Pancreas (tissue), 10 donors: Measurements from ENCODE around the gene CRACR2A. TPM values are rescaled to one million over a fixed set of nuclear protein-coding genes. Genes with fewer than 3 reads are reported as not detected.

Experiments used
- ATAC-seq, 4 donors: fragments of 200-7000 bp; cut with Tn5 transposase; one replicate each; pipeline versions ENCODE4 v1.8.0 to v1.9.1; 2020; ENCODE audit warnings: mild to moderate bottlenecking in 4 of 4, moderate library complexity in 4 of 4
- DNase-seq, 6 donors: peaks; one replicate each; pipeline ENCODE4 v3.0.0-alpha.2; 2020
- FAIRE-seq: peaks from 2 replicates; lab custom pipeline; 2012; peaks lifted over from hg19 to GRCh38; lab: Jason Lieb, UNC
- H3K27ac ChIP-seq, 4 donors: fragments of 200-600 bp; sonication (generic); 1 replicate in 3 of 4; 2 replicates in 1 of 4; pipeline versions ENCODE4 v1.5.0 to v1.8.0; 2020
- H3K27me3 ChIP-seq, 4 donors: fragments of 200-600 bp; one replicate each; pipeline ENCODE4 v1.8.0; 2021
- H3K36me3 ChIP-seq, 3 donors: fragments of 200-600 bp; sonication (generic) in 1 of 3; one replicate each; pipeline versions ENCODE4 v1.5.0 to v1.8.0; 2020 to 2021
- H3K4me1 ChIP-seq, 3 donors: fragments of 200-600 bp; one replicate each; pipeline ENCODE4 v1.8.0; 2021
- H3K4me3 ChIP-seq, 4 donors: fragments of 200-600 bp; sonication (generic) in 2 of 4; one replicate each; pipeline versions ENCODE4 v1.5.0 to v1.8.0; 2020 to 2021
- H3K9me3 ChIP-seq, 4 donors: fragments of 200-600 bp; one replicate each; pipeline ENCODE4 v1.8.0; 2021
- WGBS, 2 donors: extraction: QIAGEN DNeasy Blood & Tissue Kit; methylation state at CpG; one replicate each; pipeline ENCODE4 v1.1.7; 2013; 5-methylcytosine and 5-hydroxymethylcytosine counted together
- intact Hi-C, 3 donors: fragments of 100-400 bp; cut with DNase I; formaldehyde crosslinking; loops; one replicate each; pipeline versions ENCODE4 v1.11.1 to v1.14.2; 2022
- polyA plus RNA-seq, 2 donors: library from polyadenylated mRNA; stranded (reverse); fragments of 200-250 nt; gene quantifications; one replicate each; pipeline ENCODE4 v1.2.3, GENCODE V29; 2013
- total RNA-seq, 6 donors: library from RNA; stranded (reverse); fragmentation: NEBNext Ultra II Directional in 4 of 6; extraction: Animal tissue kit (Norgen Biotek cat#: 25700) in 4 of 6; gene quantifications; one replicate each; pipeline versions ENCODE4 v1.2.1 to v1.2.4, GENCODE V29; 2021 to 2023
- TF ChIP-seq, protein P1 (sequence below), 4 donors: fragments of 200-600 bp; sonication (generic) in 3 of 4; IDR thresholded peaks; one replicate each; pipeline versions ENCODE4 v1.5.0 to v1.8.0; 2021; ENCODE audit warnings: antibody characterized with exemption in 4 of 4
- donor health status: healthy with polysubstance abuse.
- donor health status: DM: no; HTN: no; CAD: no; lungs with moderate emphysema.
- donor health status: DM: no; HTN: no; CAD: no.
- donor health status: control.
- donor health status: control.
- donor health status: Bipolar disorder and iron deficiency.
- donor health status: DM: yes; HTN: yes; CAD: no.
- donor health status: DM: no; HTN: no; CAD: no.
- donor health status: DM: no; HTN: no; CAD: no.
- donor health status: DM: yes; HTN: yes; CAD: no.

The CRACR2A gene
- total and polyA plus RNA-seq, 8 donors, result 1.5 to 10.3 (median 7.3) TPM

DNA sequence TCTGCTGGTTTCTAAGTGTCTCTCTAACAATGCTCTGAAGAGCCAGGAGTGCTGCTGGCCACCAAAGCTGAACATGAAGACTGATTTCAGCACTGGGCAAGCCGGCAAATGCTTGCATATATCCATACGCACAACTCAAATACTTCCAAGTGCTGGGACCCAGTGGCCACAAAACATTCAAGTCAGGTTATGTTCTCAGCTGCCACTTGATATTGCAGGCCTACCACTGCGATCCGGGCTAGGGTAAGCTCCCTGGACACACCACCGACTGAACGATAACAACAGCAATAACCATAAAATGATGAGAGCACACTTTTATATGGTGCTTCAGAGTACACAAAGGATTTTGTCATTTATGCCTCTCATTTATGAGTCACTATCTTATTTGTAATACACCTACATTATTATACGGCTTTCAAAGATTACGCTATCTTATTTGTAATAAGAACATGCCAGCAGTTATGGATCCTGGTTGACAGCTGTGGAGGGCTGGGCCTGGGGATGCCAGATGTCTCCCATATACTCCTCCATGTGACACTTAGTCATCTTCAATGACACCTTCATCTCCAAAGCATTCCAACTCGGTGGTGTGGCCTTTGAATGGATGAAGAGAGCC is 35.5 kb downstream of the CRACR2A start:
- ATAC-seq (no peak), FAIRE-seq (no peak), DNase-seq (no peak)
- Histone ChIP-seq H3K4me3 (no peak overlapping the region), H3K27ac (no peak overlapping the region), H3K4me1 (no peaks in the 10 kb centered on the region), H3K36me3 (no peaks in the 10 kb centered on the region), H3K27me3 (no peaks in the 10 kb centered on the region), H3K9me3 (no peaks in the 10 kb centered on the region)
- intact Hi-C loops, result no loop called here
- TF ChIP-seq, protein P1, sequence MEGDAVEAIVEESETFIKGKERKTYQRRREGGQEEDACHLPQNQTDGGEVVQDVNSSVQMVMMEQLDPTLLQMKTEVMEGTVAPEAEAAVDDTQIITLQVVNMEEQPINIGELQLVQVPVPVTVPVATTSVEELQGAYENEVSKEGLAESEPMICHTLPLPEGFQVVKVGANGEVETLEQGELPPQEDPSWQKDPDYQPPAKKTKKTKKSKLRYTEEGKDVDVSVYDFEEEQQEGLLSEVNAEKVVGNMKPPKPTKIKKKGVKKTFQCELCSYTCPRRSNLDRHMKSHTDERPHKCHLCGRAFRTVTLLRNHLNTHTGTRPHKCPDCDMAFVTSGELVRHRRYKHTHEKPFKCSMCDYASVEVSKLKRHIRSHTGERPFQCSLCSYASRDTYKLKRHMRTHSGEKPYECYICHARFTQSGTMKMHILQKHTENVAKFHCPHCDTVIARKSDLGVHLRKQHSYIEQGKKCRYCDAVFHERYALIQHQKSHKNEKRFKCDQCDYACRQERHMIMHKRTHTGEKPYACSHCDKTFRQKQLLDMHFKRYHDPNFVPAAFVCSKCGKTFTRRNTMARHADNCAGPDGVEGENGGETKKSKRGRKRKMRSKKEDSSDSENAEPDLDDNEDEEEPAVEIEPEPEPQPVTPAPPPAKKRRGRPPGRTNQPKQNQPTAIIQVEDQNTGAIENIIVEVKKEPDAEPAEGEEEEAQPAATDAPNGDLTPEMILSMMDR (IDR thresholded peaks at IDR 0.05), result no peak
- 90 to 92% methylated on average over 9 of the region's 9 CpGs for WGBS, 2 donors

DNA sequence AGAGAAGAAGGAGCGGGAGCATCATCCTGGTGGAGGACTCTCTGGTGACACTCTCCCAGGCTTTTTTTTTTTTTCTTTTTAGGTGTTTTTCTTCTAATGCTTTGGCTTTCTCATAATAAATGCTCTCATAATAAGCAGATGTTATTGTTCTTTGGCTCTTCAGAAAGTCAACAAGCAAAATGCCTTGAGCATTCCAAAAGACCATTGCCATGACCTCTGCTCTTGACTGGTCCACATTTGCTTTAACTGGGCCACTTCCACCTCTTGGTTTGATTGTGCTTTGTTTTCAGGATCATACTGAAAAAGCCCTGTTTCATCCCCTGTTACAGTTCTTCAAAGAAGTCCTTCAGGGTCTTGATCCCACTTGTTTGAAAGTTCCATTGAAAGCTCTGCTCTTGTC is 36.9 kb downstream of the CRACR2A start:
- no peaks in the 10 kb centered on the region for H3K27me3 ChIP-seq
- 93 to 100% methylated on average over 1 of the region's 1 CpG for WGBS, 2 donors
- intact Hi-C loops, result no loop called here
- no peak for ATAC-seq
- no peak for DNase-seq
- no peaks in the 10 kb centered on the region for H3K4me1 ChIP-seq
- no peaks in the 10 kb centered on the region for H3K36me3 ChIP-seq
- TF ChIP-seq, protein P1 (IDR thresholded peaks at IDR 0.05), result no peak
- no peak overlapping the region for H3K27ac ChIP-seq
- no peaks in the 10 kb centered on the region for H3K9me3 ChIP-seq
- no peak overlapping the region for H3K4me3 ChIP-seq
- FAIRE-seq, result no peak

DNA sequence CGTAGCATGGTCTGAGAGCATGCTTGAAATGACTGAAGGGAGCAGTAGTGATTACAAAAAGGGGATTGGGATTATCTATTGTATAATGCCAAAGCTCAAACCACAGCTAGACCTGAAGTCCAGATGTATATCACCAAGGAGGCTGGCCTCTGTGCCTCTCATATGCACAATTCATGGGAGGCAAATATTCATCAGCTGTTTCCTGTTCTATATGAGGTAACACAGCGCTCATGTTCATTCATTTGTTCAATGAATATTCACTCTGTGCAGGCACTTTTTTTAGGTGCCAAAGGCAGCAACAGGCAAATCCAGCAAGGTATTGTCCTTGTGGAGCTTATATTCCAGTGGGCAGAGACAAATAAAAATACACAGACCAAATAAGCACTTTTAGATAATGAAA is 39.0 kb downstream of the CRACR2A start:
- Histone ChIP-seq H3K4me3 (no peak overlapping the region), H3K36me3 (no peaks in the 10 kb centered on the region), H3K4me1 (no peaks in the 10 kb centered on the region), H3K9me3 (no peaks in the 10 kb centered on the region), H3K27me3 (no peaks in the 10 kb centered on the region), H3K27ac (no peak overlapping the region)
- DNase-seq (no peak), FAIRE-seq (no peak), ATAC-seq (no peak)
- intact Hi-C loops, result no loop called here
- TF ChIP-seq, protein P1 (IDR thresholded peaks at IDR 0.05), result no peak
- 96 to 98% methylated on average over 2 of the region's 2 CpGs for WGBS, 2 donors

DNA sequence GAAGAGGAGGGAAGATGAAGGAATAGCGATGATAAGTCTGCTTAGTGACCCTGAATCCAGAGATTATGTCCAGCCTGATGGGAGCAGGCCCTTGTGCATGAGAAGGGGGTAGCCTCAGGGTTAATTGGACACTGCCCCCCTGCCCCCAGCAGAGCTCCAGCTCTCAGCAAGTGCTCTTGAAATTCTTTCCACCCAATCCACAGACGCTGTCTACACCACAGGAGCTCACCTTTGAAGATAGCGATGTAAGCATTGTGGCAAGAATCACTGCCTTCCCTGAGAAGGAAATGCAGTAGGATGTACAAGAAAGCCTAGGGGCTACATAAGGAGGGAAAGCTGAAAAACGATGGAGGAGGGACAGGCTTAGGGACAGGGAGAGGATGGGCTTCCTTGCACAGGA is 39.4 kb downstream of the CRACR2A start:
- Histone ChIP-seq H3K9me3 (no peaks in the 10 kb centered on the region), H3K4me3 (no peak overlapping the region), H3K27me3 (no peaks in the 10 kb centered on the region), H3K27ac (no peak overlapping the region), H3K36me3 (no peaks in the 10 kb centered on the region), H3K4me1 (no peaks in the 10 kb centered on the region)
- WGBS, 2 donors, result 80 to 82% methylated on average over 4 of the region's 4 CpGs
- FAIRE-seq (no peak), DNase-seq (no peak), ATAC-seq (no peak)
- TF ChIP-seq, protein P1 (IDR thresholded peaks at IDR 0.05), result no peak
- intact Hi-C loops, result no loop called here

DNA sequence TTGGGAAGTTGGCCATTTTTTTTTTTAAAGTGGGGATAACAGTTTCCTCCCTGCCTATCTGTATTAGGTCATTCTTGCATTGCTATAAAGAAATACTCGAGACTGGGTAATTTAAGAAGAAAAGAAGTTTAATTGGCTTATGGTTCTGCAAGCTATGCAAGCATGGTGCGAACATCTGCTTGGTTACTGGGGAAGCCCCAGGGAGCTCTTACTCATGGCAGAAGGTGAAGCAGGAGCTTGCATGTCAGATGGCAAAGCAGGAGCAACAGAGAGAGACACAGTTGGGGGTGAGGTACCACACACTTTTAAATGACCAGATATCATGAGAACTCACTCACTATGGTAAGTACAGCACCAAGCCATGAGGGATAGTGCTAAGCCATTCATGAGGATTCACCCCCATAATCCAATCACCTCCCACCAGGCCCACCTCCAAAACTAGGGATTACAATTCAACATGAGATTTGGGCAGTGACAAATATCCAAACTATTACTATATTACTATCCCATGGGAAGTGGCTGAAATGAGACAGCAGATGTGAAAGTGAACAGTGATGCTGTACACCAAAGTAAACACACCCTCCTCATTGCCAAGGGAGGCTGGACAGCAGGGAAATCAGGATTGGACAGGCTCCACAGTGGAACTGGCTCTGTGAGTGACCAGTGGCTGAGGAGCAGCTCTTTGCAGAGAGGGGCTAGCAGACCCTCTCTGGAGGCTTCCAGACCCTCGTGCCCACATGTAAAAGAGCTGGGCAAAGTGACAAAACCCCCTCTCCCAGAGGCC is 40.5 kb downstream of the CRACR2A start:
- ATAC-seq (no peak), FAIRE-seq (no peak), DNase-seq (no peak)
- no peaks in the 10 kb centered on the region for H3K27me3 ChIP-seq
- no peaks in the 10 kb centered on the region for H3K4me1 ChIP-seq
- no peaks in the 10 kb centered on the region for H3K36me3 ChIP-seq
- TF ChIP-seq, protein P1 (IDR thresholded peaks at IDR 0.05), result no peak
- WGBS, 2 donors, result 79 to 86% methylated on average over 3 of the region's 3 CpGs
- no peak overlapping the region for H3K4me3 ChIP-seq
- no peak overlapping the region for H3K27ac ChIP-seq
- no peaks in the 10 kb centered on the region for H3K9me3 ChIP-seq
- intact Hi-C loops, result no loop called here
